SH-SY5Y (cell line): ENCODE data around the gene ADARB2.

Experiments
- GATA2 ChIP-seq: IDR thresholded peaks from 2 replicates; pipeline ENCODE4 v1.6.1; 2011; ENCODE audit warnings: mild to moderate bottlenecking, low read depth, low read length
- GATA3 ChIP-seq: IDR thresholded peaks from 2 replicates; pipeline ENCODE4 v1.6.1; 2011; ENCODE audit warnings: low read depth, mild to moderate bottlenecking, low read length, moderate library complexity

DNA sequence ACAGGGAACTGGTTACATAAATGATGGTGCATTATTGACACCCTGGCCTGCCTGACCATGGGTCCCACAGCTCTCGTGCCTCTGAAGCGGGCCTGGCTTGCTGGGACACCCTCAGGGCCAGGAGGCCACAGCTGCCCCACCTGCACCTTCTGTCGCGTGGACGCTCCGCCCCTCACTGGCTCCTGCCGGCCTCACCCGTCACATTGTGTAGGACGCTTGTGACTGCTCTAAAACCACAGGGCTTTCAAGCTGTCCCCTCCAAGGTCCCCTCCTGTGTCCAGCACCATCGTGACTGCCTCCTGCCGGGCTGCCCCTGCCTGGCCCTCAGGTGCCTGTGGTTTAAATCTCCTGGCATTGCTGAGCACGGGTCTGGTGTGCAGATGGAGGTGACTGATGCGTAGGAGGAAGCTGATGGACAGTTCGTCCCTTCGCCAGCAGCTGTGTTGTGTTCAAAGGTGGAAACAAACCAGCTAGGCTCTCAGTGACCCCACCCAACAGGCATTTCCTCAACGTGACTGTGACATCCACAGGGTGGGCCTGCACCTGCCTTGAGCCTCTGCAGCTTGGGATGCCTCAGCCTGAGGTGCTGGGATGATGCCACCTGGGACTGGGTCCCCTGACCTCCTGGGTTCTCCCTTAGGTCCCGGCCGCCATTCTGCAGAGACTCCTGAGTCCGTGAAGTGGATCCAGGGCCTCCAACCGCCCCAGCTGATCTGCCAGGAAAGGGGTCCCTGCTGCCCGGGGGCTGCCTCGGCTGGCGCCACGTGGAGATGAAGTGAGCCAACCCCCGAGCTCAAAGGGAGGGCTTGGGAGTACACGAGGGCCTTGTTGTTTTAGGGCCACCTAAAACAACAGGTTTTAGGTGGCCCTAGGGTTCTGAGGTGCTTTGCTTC, 532.6 kb downstream of the ADARB2 start:
- TF ChIP-seq GATA3, result no peak
- TF ChIP-seq GATA2, result no peak
